NCI-H2107 treated with DMSO at 0.1 percent for 48 hours (cell line): ENCODE results near the gene DPYSL3.

Experiments
- DNase-seq: peaks from one replicate; lab custom pipeline; 2025; ENCODE audit not compliant: unreplicated experiment; lab: John Stamatoyannopoulos, UW

Gene DPYSL3

DNA sequence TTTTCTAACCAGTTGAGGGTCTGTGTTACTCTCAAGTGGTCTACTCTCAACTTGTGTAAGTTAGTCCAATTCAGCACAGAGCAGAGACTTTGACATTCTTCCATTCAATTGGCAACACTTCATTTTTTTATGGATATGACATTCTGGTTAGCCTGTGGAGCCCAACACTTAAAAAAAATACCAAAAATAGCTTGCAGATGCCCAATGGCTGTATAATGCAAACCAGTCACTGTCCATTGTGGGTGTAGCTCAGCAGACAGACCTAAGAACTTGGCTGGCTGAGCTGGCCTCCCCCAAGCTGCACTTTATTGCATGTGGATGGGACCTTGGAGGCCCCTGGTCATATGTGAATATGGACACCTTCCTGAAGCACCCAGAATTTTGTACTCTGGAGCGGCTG, 103.2 kb downstream of the DPYSL3 start:
- DNase-seq, result no peak

DNA sequence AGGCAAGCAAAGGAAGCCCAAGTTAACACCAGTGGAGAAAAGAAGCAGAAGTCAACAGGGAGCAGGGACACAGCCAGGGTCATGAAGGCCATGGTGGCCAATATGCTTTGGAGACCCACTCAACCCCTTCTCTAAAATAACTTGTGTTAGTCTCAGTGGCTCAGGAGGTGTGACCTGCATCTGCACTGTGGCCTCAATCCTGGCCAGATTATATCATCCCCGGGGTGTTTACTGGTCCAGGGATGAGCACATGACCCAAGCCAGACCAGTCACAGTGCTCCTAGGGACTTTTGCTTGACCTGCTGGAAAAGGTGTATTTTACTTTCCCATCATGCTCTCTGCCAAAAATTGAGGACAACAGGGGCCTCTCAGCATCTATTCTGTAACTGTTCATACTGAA, 105.2 kb downstream of the DPYSL3 start:
- no peak for DNase-seq

DNA sequence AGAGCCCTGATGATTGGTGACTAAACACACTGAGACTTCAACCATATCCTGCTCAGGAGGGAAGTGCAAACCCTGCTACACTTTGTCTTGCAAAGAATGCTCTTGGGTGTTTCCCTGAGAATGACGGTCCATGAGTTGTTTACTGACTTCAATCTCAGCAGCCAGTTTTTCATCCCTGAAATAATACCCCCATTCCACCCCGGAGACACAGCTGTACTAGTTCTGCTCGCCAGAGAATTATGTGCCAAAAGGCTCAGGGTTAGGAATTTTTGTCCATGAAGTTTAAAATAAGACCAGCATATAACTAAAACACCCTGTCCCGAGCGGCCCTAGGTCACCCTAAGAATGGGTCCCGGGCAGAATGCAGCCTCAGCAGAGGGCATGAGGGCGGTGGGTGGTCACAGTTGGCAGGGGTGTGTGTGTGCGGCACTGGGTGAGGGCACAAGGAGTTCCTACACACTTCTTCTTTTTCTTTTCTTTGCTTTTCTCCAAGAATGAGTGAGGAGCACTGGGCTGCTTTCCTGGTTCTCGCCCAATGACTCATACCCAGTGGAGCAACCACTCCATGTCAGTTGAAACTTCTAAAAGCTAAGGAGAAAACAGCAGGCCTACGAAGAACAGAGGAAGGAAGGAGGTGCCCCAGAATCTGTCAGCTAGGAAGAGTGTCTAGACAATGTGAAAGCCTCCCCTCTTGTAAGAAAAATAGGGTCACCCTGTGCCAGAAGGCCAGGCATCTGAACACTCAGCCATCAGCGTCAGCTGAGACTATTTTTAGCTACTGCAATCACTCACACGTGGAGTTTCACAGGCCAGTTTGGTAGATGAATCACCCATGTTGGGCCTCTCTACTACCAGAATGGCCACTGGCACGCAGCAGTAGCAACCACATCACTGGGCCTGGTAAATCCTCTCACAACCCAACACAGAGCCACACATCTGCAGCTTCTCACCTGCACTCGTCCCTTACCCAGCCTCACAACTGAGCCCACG, 105.9 kb downstream of the DPYSL3 start:
- no peak for DNase-seq

DNA sequence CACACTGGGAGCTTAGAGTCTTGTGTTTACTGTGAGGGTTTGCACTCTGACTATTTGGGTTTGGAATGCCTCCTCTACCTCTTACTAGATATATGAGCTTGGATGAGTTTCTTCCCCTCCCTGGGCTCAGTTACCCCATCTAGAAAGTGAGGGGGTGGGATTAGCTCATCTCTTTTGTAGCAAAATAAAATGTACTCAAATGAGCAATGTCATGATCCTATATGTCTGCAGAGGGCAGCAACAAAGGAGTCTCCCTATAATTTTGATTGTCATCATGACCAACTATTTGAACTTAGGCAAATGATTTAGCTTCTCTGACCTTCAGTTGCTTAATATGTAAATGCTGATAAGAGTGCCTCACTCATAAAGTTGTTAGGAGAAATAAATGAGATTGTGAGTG, 109.0 kb downstream of the DPYSL3 start:
- no peak for DNase-seq

DNA sequence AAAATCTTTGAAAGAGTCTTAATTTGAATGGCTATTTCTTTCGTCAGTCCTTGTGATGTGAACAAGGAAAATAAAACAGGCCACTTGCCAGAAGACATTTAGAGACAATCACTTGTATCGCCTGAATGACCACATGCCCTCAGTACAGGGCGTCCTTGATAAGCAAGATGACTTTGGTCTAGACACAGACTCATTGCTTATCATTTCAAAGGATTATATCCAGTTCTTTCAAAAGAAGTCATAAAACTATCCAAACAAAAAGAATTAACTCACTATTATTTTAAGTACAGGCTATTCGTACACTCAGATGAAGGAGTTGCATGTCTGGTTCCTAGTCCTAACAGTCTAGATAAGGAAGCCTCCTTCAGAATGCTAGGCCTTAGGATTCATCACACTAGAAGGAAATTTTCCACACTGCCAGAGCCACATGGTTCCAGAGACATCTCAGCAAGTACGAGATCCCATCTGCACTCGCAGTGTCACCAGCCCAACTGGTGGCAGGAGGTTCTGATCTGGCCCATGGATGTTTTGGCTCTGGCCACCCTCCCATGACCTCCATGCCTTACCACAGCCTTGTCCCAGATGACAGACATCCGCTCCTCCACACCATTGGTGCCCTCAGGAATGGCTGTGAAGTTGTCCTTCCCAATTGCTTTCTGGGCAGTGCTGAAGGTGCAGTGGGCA, 109.6 kb downstream of the DPYSL3 start:
- DNase-seq, result no peak

DNA sequence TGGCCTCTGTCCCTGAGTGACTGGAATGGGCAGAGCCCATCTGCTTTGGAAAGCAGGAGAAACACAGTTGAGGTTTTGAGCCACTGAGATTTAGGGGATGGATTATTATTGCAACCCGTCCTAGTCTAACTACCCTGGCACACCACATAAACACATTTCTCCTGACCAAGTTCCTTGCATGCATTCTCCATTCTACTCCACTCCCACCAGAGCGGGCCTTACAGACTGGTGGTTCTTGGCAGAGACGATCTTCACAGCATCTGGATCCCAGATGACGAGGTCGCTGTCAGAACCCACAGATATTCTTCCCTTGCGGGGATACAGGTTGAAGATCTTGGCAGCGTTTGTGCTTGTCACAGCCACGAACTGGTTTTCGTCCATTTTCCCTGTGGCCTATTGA, 111.0 kb downstream of the DPYSL3 start:
- DNase-seq, result no peak

DNA sequence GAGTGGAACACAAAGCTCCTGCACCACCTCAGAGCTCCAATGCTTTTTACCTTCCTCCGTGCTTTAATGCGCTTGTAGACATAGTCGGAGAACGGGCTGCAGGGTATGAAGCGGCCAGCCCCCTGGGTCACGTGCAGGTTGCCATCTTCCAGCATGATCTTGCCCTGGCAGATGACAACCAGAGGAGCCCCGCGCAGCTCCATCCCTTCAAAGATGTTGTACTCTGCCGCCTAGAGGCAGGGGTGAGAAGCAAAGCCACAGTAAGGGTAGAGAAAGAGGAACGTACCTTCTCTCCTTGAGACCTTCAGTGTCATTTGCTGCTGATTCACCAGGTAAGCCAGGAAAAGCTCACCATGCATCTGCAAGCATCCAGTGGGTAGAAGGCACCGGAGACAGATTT, 112.3 kb downstream of the DPYSL3 start:
- DNase-seq, result no peak

DNA sequence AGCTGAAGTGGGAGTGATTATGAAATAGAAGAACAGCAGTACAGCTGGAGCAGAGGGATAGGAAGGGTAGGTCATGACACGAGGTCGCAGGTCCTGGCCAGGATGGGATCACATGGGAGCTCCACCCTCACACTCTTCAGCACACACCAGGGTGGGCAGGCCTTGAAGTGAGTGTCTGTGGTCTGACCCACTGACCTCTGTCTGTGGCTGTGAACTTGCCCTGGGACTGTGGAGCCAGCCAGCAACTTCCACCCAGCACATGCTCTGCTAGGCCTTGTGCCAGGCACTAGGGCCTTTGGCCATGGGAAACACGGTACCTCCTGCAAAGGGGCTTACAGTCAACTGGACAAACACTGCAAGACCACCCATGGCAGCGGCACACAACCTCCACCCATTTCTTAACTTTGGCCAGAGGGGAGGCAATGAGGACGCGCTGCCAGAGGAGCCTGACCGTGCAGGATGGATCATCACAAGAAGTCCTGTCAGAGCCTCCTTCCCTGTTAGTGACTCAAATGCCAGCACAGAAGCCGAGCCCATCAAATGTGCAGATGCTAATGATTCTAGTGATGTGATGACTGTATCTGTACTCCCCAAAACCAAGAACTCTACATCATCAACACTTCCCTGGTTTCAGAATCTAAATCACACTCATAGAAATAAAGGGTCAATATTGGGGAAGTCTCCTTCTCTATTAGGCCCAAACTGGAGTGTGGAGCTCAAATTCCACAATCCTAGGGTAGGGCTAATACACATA, 113.6 kb downstream of the DPYSL3 start:
- no peak for DNase-seq

DNA sequence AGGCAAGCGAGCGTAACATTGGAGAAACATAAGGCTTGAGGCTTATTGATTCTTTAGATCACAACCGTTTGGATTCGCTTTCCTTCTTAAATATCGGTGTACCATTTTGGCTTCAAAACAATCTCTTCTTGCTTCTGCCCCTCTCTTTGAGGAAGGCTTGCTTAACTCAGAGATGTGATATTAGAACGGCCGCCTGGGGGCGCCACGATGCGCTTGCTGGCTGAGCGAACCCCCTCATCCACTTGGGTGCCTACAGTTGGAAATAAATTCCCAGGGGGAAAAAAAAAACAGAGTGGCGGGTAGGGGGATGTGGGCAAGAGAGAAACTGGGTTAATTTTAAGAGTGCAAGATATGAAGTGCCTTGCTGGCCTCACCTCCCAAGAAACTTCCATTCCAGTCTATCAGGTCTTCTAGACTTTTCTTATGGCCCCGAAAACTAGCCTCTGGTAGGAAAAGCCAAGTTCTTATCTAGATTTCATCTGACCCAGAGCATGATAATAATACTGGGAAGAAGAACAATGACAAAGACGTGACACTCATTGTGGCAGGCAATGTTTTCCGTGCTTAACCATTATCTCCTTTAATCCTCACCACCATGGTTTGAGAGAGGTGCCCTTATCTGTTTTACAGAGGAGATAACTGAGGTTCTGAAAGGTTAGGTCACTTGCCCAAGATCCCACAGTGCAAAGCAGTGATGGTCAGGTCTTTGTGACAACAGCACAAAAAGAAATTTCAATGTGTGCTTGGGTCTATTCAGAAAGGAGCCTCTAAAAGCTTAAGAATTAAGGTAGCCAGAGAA, 115.8 kb downstream of the DPYSL3 start:
- DNase-seq, result no peak

DNA sequence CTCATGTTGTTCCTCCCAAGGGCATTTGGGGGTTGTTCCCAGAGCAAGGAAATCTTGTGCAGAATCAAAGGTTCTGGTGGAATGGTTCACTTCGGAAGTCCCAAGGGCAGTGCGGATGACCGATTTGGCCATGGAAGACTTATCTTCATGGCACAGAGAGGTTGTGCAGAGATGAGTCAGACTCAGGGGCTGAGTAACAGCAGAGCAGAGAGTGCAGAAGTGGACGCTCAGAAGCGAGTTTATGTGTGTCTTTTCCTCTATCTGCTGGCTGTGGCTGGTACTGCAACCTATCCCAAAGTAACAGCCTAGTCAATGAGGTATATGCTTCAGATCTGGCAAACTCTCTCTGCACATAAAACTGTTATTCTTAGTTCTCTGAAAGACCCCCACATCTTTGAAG, 118.1 kb downstream of the DPYSL3 start:
- DNase-seq, result peak; percentile 22

DNA sequence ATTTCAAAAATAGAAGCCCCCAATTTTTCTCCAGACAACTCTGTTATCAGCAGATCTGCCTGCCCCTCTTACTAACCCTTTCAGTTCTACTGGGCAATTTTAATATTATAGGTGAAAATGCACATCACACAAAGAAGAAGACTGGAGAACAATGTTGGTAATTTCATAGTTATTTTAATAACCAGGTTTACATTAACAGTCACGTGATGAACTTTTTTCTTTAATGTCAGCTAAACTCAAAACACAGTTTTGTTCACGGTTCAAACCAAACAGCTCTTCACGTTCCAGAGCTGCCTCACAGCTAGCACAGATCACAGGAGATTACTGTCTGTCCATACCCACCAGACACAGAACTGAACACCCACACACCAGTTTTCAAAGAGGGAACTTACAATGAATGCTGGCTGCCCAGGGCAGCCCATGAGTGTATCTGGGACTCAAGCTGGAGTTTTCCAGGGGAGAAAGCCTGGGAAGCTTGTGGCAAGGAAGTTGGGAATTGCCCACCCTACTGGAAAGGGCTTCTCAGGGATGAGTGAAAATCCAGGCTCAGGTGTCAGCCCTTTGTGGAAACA, 119.1 kb downstream of the DPYSL3 start:
- DNase-seq, result no peak

DNA sequence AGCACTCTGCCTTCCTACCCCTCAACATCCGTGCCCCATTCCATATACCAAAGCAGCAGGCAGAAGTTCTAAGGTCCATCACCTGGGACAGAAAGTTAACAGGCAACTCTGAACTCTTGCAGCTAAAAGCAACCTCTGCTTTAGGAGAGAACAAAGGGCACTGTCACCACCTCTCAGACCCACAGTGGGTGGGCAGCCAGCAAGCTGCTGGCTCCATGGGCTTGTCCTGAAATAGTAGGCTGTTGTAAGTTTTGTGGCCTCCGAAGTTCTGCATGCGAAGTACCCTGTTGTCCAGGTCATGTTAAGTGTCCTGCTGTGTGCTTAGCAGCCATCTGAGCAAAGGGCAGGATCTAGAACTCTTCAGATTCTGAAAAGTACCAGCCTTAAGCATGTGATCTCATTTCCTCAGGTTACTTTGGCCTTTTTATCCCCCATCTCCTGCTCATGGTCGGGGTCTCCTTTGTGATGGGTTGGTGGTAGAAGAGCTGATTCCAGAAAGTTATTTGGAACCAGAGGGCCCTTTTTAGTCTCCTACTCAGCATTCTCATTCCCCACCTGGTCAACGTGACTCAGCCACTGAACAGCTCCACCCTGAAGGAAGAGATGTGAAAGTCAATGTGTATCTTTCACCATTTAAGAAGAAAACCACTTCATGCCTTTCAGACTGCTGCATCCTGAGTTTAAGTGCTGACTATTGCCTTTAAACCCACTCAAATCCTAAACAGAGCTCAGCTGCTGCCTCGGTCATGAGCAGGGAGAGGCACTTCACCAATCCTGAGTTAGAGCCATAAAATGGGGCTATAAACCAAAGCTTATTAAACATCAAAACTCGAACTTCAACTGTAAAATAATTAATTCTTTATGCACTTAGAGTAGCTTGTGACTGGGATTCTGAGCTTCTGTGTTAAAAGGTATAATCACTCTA, 121.4 kb downstream of the DPYSL3 start:
- no peak for DNase-seq

DNA sequence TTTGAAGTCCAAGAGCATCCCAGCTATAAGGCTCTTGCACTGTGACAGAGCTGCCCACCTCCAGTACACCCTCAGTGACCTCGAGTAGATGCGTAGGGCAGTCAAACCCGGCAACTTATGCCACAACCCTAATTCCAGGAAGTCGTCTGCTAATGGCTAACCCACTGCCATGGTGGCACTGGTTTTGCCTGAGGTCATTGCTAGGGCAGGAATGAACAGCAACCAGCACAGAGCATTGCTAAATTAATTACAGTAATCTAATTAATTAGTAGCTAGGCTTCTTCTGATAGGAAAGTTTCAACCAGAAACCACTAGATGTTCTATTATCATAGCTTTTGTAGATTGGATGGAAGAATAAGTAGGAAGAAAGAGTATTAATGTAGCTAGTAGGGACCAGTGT, 122.8 kb downstream of the DPYSL3 start:
- DNase-seq, result no peak

DNA sequence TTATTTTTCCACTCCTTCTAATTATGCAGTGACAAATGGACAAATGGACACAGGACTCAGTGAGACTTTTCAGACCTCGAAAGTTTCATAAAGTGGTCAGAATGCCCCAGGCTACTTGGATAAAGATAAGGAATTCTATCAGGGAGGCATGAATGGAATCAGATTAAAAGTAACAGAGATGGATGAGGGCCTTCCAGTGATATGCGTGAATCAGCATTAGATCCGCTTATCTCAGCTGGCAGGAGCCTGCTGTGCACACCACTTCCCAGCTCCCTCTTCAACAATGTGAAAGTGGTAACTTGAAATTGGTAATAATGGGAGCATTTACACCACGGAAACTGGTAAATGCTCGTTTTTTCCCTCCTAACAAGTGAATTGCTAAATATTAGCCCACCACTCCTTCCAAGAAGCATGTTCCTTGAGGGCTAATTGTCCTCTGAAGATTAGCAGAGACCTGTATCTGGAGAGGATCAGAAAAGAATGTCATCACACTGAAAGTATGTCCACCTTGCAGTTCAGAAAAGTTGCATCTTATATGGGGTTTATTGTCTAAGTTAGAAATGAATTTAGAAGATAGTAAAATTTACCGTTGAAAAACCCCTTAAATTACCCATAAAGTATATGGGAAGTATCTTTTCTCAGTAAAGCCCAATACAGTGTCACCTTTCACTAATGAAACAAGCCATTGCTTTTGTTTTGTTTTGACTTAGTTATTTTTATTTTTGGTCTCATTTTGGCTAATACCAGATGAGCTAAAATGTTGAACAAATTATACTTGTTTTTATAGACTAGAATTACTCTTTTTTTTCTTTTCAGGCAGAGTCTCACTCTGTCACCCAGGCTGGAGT, 125.3 kb downstream of the DPYSL3 start:
- DNase-seq, result no peak

DNA sequence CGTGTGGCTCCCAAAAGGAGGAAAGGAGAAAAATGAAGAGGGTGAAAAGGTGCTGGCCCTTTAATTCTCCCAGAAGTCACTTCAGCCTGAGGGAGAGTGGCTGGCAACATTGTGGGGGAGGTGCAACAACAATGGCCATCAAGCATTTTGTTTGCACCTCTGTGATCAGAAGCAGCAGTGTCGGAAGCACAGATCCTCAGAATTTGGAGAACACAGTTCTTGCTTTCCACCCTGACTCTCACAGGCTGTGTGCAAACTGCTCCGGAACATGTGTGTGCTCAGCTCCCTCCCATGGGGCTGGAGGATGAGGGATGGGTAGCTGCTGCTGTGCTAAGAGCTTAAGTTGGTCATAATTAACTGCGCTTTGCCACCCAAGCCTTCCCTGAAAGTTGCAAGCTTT, 127.1 kb downstream of the DPYSL3 start:
- no peak for DNase-seq

DNA sequence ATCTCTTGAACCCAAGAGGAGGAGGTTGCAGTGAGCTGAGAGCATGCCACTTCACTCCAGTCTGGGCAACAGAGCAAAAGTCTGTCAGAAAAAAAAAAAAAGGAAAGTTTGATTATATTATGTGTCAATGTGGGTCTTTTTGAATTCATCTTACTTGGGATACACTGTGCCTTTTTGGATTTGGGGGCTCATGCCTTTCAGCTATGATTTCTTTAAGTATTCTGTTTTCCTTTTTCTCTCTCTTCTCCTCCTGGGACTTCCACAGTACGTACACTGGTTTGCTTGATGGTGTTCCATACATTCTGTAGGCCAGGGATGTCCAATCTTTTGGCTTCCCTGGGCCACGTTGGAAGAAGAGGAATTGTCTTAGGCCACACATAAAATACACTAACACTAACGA, 128.3 kb downstream of the DPYSL3 start:
- DNase-seq, result no peak

DNA sequence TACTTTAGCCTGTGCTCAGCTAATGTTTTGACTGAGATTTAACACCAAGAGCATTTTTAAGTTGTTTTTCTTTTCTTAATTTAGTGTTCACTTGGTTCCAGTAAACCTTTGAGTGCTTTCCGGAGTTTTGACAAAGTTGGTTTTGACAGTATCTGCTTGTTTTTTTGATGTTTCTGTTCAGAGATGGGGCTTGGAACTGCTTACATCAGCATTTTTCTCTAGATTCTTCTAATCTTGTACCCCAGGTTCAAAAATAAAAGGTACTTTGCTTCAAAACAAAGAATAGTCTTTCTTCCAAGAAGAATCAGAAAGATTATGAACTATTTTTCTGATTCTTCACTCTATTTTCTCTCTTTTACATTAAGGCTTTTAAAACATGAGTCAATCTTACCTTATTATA, 132.2 kb downstream of the DPYSL3 start:
- DNase-seq, result no peak

DNA sequence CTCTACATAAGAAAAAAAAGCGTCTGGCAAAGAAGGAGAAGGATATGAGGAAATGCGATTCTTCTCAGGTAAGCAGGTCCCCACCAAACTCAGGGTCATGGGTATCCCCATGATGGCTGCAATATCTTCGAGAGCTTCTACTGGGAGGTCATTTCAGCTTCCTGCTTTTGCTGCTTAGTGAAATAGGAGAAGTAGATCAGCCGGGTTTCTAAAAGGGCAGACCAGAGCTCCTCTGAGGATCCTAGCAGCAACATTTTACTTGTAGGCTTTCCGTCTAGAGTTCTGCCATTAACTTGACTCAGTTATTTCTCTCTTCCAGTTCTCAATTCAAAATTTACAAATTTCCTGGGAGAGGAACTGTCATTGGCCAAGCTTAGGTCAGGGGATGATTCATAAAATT, 134.7 kb downstream of the DPYSL3 start:
- no peak for DNase-seq

DNA sequence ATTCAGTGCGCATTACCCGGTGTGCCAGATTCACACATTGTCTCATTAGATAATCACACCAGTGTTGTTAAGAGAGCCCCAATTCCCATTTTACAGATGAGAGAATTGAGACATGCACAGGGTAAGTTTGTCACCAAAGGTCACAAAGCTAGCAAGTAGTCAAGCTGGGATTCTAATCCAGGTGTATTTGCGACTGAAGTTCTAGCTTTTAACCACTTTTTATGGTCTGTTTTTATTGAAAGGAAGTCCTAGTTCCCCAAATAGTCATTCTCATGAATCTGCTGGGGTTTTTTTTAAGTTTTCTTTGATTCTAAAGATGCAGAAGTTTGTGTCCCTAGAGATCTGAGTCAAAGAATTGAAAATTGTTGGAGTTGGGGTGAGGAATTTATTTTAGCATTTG, 136.5 kb downstream of the DPYSL3 start:
- DNase-seq, result no peak
